Loucy (cell line): Measurements from ENCODE around the gene CHCT1.
"Not testable (repeated sequence)": the region's sequence is repeated elsewhere in the genome, so short reads cannot be mapped to it uniquely, and the experiment has no call there.

ENCODE experiments used
- H2AFZ ChIP-seq: fragments of 200-600 bp; sonication (generic); 2 replicates; pipeline ENCODE4 v1.6.0; 2016; ENCODE audit warnings: antibody characterized with exemption, mild to moderate bottlenecking, low read length, moderate library complexity
- H3F3A ChIP-seq: fragments of 200-600 bp; 2 replicates; pipeline ENCODE4 v1.6.0; 2016; ENCODE audit warnings: antibody characterized with exemption, low read depth, mild to moderate bottlenecking
- H3K27me3 ChIP-seq: fragments of 200-600 bp; sonication (generic); 2 replicates; pipeline ENCODE4 v1.6.1; 2014; ENCODE audit warnings: low read length, mild to moderate bottlenecking; ENCODE audit not compliant: insufficient read depth, poor library complexity, severe bottlenecking
- H3K36me3 ChIP-seq: fragments of 200-600 bp; sonication (generic); 2 replicates; pipeline ENCODE4 v1.6.1; 2016; ENCODE audit warnings: low read length; ENCODE audit not compliant: insufficient read depth
- H3K4me1 ChIP-seq: fragments of 200-600 bp; sonication (generic); 2 replicates; pipeline ENCODE4 v1.5.1; 2014; ENCODE audit warnings: low read length, mild to moderate bottlenecking; ENCODE audit not compliant: insufficient read depth, poor library complexity, severe bottlenecking
- H3K4me2 ChIP-seq: fragments of 200-600 bp; sonication (generic); 2 replicates; pipeline ENCODE4 v1.6.0; 2014; ENCODE audit warnings: antibody characterized with exemption, low read length, low read depth, mild to moderate bottlenecking; ENCODE audit not compliant: poor library complexity, severe bottlenecking
- H3K4me3 ChIP-seq: fragments of 200-600 bp; sonication (generic); 2 replicates; pipeline ENCODE4 v1.5.1; 2014; ENCODE audit warnings: low read length, mild to moderate bottlenecking, mixed read lengths; ENCODE audit not compliant: poor library complexity, severe bottlenecking
- H3K79me2 ChIP-seq: fragments of 200-600 bp; sonication (generic); 2 replicates; pipeline ENCODE4 v1.6.1; 2014; ENCODE audit warnings: low read length; ENCODE audit not compliant: insufficient read depth
- H3K9ac ChIP-seq: fragments of 200-600 bp; sonication (generic); 2 replicates; pipeline ENCODE4 v1.6.0; 2014; ENCODE audit warnings: mild to moderate bottlenecking, low read depth, low read length, moderate library complexity; ENCODE audit not compliant: poor library complexity, severe bottlenecking
- H3K9me2 ChIP-seq: fragments of 200-600 bp; sonication (generic); replicated peaks from 2 replicates; pipeline ENCODE4 v1.6.1; 2016; ENCODE audit warnings: low read depth, low read length, mixed read lengths
- H3K9me3 ChIP-seq: fragments of 200-600 bp; sonication (generic); 2 replicates; pipeline ENCODE4 v1.6.1; 2014; ENCODE audit warnings: mild to moderate bottlenecking, antibody characterized with exemption, low read length, low read depth; ENCODE audit not compliant: insufficient read depth
- H4K20me1 ChIP-seq: fragments of 200-600 bp; sonication (generic); 2 replicates; pipeline ENCODE4 v1.6.0; 2014; ENCODE audit warnings: antibody characterized with exemption, low read length, mild to moderate bottlenecking; ENCODE audit not compliant: insufficient read depth, poor library complexity, severe bottlenecking
- CTCF ChIP-seq: fragments of 200-600 bp; sonication (generic); conservative IDR thresholded peaks from 2 replicates; pipeline ENCODE4 v1.5.1; 2014; ENCODE audit warnings: mild to moderate bottlenecking, antibody characterized with exemption, low read length
- EZH2phosphoT487 ChIP-seq: fragments of 200-600 bp; IDR thresholded peaks from 2 replicates; pipeline ENCODE4 v1.6.1; 2018; ENCODE audit warnings: antibody characterized with exemption, mild to moderate bottlenecking, moderate library complexity, borderline replicate concordance

Gene CHCT1

GRCh38 chr17:60422162-60422665, at the start of gene CHCT1:
CHCT1 (plus strand) TSS chr17:60422489; CDS start chr17:60422593, 104 bp downstream.
- H3K4me3 ChIP-seq = no peak within 1 kb of the TSS
- no peaks in the 10 kb centered on the region for H3F3A ChIP-seq
- H3K4me1 ChIP-seq = no peaks in the 10 kb centered on the region
- H4K20me1 ChIP-seq = no peaks in the 10 kb centered on the region
- H2AFZ ChIP-seq = no peak within 1 kb of the TSS
- no peaks in the 10 kb centered on the region for H3K79me2 ChIP-seq
- no peaks in the 10 kb centered on the region for H3K36me3 ChIP-seq
- H3K9me3 ChIP-seq = no peaks in the 10 kb centered on the region
- H3K4me2 ChIP-seq = no peak within 1 kb of the TSS
- H3K9ac ChIP-seq = no peak within 1 kb of the TSS
- H3K27me3 ChIP-seq = no peaks in the 10 kb centered on the region
- TF ChIP-seq CTCF = no peak
- no peak for TF ChIP-seq EZH2phosphoT487
- no peaks in the 10 kb centered on the region for H3K9me2 ChIP-seq

GRCh38 chr17:60372790-60373483, 49.4 kb upstream of the CHCT1 start:
- Histone ChIP-seq H4K20me1 (peaks cover 11% of the 10 kb centered on the region), H3K4me1 (peaks cover 10% of the 10 kb centered on the region), H3F3A (no peaks in the 10 kb centered on the region), H3K9ac (no peak overlapping the region), H3K9me2 (no peaks in the 10 kb centered on the region), H3K27me3 (no peaks in the 10 kb centered on the region), H3K79me2 (peaks cover 57% of the 10 kb centered on the region), H3K36me3 (peaks cover 4% of the 10 kb centered on the region; the same call in 1 of the 2 replicates), H3K9me3 (no peaks in the 10 kb centered on the region), H2AFZ (no peak overlapping the region), H3K4me3 (no peak overlapping the region), H3K4me2 (no peak overlapping the region)
- TF ChIP-seq EZH2phosphoT487 (no peak), CTCF (no peak)

GRCh38 chr17:60378187-60378586, 44.1 kb upstream of the CHCT1 start:
- H3K9ac ChIP-seq, H3F3A ChIP-seq, H3K9me2 ChIP-seq, H4K20me1 ChIP-seq, H2AFZ ChIP-seq, H3K4me3 ChIP-seq, H3K9me3 ChIP-seq, H3K4me2 ChIP-seq, H3K36me3 ChIP-seq, H3K27me3 ChIP-seq: not testable (repeated sequence)
- H3K4me1 ChIP-seq = peaks cover 17% of the 10 kb centered on the region
- H3K79me2 ChIP-seq = peaks cover 47% of the 10 kb centered on the region

- Histone ChIP-seq H3K4me1 (peaks cover 30% of the 10 kb centered on the region), H3K4me2 (peak overlapping the region; percentile 5), H3K79me2 (peaks cover 56% of the 10 kb centered on the region)
- H3K9me2 ChIP-seq, H3K27me3 ChIP-seq, H3K9me3 ChIP-seq, H3F3A ChIP-seq, H3K36me3 ChIP-seq, H4K20me1 ChIP-seq, H2AFZ ChIP-seq, H3K9ac ChIP-seq, H3K4me3 ChIP-seq: not testable (repeated sequence)
Observed at GRCh38 chr17:60379461-60379860, 42.8 kb upstream of the CHCT1 start.
